GM12872 (cell line): ENCODE measurements around the gene ADTRP.

Experiments
- CTCF ChIP-seq: IDR thresholded peaks from 3 replicates; pipeline ENCODE4 v1.5.1; 2011; ENCODE audit warnings: low read depth, mild to moderate bottlenecking, low read length, moderate library complexity; ENCODE audit not compliant: insufficient read depth

ADTRP gene

GRCh38 chr6:11791354-11792107, 12.9 kb upstream of the ADTRP start:
- no peak for TF ChIP-seq CTCF

- no peak for TF ChIP-seq CTCF
These were observed 11.1 kb upstream of the ADTRP start for GRCh38 chr6:11789744-11790143.

GRCh38 chr6:11788043-11788442, 9.4 kb upstream of the ADTRP start:
- TF ChIP-seq CTCF, result no peak

GRCh38 chr6:11785774-11786579, 7.4 kb upstream of the ADTRP start:
- no peak for TF ChIP-seq CTCF

GRCh38 chr6:11785415-11785773, 6.8 kb upstream of the ADTRP start:
- no peak for TF ChIP-seq CTCF

GRCh38 chr6:11784341-11784740, 5.7 kb upstream of the ADTRP start:
- no peak for TF ChIP-seq CTCF

GRCh38 chr6:11783524-11784064, 5.0 kb upstream of the ADTRP start:
- no peak for TF ChIP-seq CTCF
